ENCODE results near the gene CMTM4. TPM values are rescaled to one million over a fixed set of nuclear protein-coding genes. Genes with fewer than 3 reads are reported as not detected.
A peak's percentile ranks its signal among the peaks of the same experiment; 100 is the strongest.

The CMTM4 gene
- total RNA-seq, 1 donor from 2014 or later = 32.5 TPM

- peaks cover 38% of the 10 kb centered on the region for H3K4me1 Mint-ChIP-seq (ENCODE audit: low read depth)
- peak overlapping the region; percentile 17 for H3K4me3 Mint-ChIP-seq (ENCODE audit: unreplicated experiment)
- peak; percentile 69 for TF ChIP-seq CTCF (IDR thresholded peaks at IDR 0.05)
- H3K27me3 Mint-ChIP-seq (ENCODE audit: low read depth) = no peaks in the 10 kb centered on the region
- peak overlapping the region; percentile 97 for H3K27ac Mint-ChIP-seq (ENCODE audit: unreplicated experiment)
- no peaks in the 10 kb centered on the region for H3K36me3 Mint-ChIP-seq (ENCODE audit: low read depth)
- no peak for DNase-seq (ENCODE audit: low spot score)
- no peaks in the 10 kb centered on the region for H3K9me3 Mint-ChIP-seq (ENCODE audit: low read depth)
Measured at GRCh38 chr16:66580605-66581209, 115.8 kb downstream of the CMTM4 start.

GRCh38 chr16:66578651-66579531 is 117.7 kb downstream of the CMTM4 start, which contains the start of gene CMTM2:
Gene CMTM2 (plus strand): TSS chr16:66579463. CDS start chr16:66579608, 145 bp downstream.
- Mint-ChIP-seq H3K4me3 (ENCODE audit: unreplicated experiment) (no peak within 1 kb of the TSS), H3K9me3 (ENCODE audit: low read depth) (no peaks in the 10 kb centered on the region), H3K36me3 (ENCODE audit: low read depth) (no peaks in the 10 kb centered on the region), H3K4me1 (ENCODE audit: low read depth) (peaks cover 50% of the 10 kb centered on the region), H3K27me3 (ENCODE audit: low read depth) (no peaks in the 10 kb centered on the region), H3K27ac (ENCODE audit: unreplicated experiment) (peak within 1 kb of the TSS; percentile 97)
- no peak for DNase-seq (ENCODE audit: low spot score)
- TF ChIP-seq CTCF (IDR thresholded peaks at IDR 0.05) = no peak

- no peaks in the 10 kb centered on the region for H3K36me3 Mint-ChIP-seq (ENCODE audit: low read depth)
- TF ChIP-seq CTCF (IDR thresholded peaks at IDR 0.05) = no peak
Measured at GRCh38 chr16:66576296-66576695, 120.2 kb downstream of the CMTM4 start.

GRCh38 chr16:66575060-66575459 is 121.5 kb downstream of the CMTM4 start:
- TF ChIP-seq CTCF (IDR thresholded peaks at IDR 0.05) = no peak
- H3K9me3 Mint-ChIP-seq (ENCODE audit: low read depth) = no peaks in the 10 kb centered on the region
- DNase-seq (ENCODE audit: low spot score) = no peak
- H3K36me3 Mint-ChIP-seq (ENCODE audit: low read depth) = no peaks in the 10 kb centered on the region
- no peak overlapping the region for H3K4me3 Mint-ChIP-seq (ENCODE audit: unreplicated experiment)
- no peak overlapping the region for H3K27ac Mint-ChIP-seq (ENCODE audit: unreplicated experiment)
- H3K27me3 Mint-ChIP-seq (ENCODE audit: low read depth) = no peaks in the 10 kb centered on the region
- peaks cover 59% of the 10 kb centered on the region for H3K4me1 Mint-ChIP-seq (ENCODE audit: low read depth)

More at GRCh38 chr16:66576296-66576695, 120.2 kb downstream of the CMTM4 start:
- Mint-ChIP-seq H3K27me3 (ENCODE audit: low read depth) (no peaks in the 10 kb centered on the region), H3K27ac (ENCODE audit: unreplicated experiment) (no peak overlapping the region), H3K4me1 (ENCODE audit: low read depth) (peaks cover 59% of the 10 kb centered on the region), H3K9me3 (ENCODE audit: low read depth) (no peaks in the 10 kb centered on the region), H3K4me3 (ENCODE audit: unreplicated experiment) (no peak overlapping the region)
- no peak for DNase-seq (ENCODE audit: low spot score)

GRCh38 chr16:66574531-66574930 is 122.0 kb downstream of the CMTM4 start:
- Mint-ChIP-seq H3K4me1 (ENCODE audit: low read depth) (peaks cover 59% of the 10 kb centered on the region), H3K27ac (ENCODE audit: unreplicated experiment) (no peak overlapping the region), H3K36me3 (ENCODE audit: low read depth) (no peaks in the 10 kb centered on the region), H3K27me3 (ENCODE audit: low read depth) (no peaks in the 10 kb centered on the region), H3K9me3 (ENCODE audit: low read depth) (no peaks in the 10 kb centered on the region), H3K4me3 (ENCODE audit: unreplicated experiment) (no peak overlapping the region)
- DNase-seq (ENCODE audit: low spot score) = no peak
- TF ChIP-seq CTCF (IDR thresholded peaks at IDR 0.05) = no peak

Data from chondrocyte (in vitro differentiated cells).